HepG2 (cell line): ENCODE measurements around the gene IRS1. TPM values are rescaled to one million over a fixed set of nuclear protein-coding genes. Genes with fewer than 3 reads are reported as not detected.

Source experiments
- CHD4 ChIP-seq: fragments of 200-600 bp; sonication (generic); IDR thresholded peaks from 2 replicates; pipeline ENCODE4 v1.7.0; 2017; ENCODE audit warnings: mild to moderate bottlenecking, low read length, borderline replicate concordance
- HNF1B ChIP-seq: sonication (generic); formaldehyde crosslinking; IDR thresholded peaks from 2 replicates; pipeline ENCODE4 v1.5.1; 2020; ENCODE audit warnings: mild to moderate bottlenecking, moderate library complexity, missing genetic modification reagents
- HOXA5 ChIP-seq: sonication (generic); formaldehyde crosslinking; IDR thresholded peaks from 2 replicates; pipeline ENCODE4 v1.4.0; 2020; ENCODE audit warnings: missing genetic modification reagents
- MXD3 ChIP-seq: IDR thresholded peaks from 2 replicates; pipeline ENCODE4 v1.6.1; 2016; ENCODE audit warnings: mild to moderate bottlenecking, missing biosample characterization, missing genetic modification reagents
- MYNN ChIP-seq: sonication (generic); formaldehyde crosslinking; IDR thresholded peaks from 2 replicates; pipeline ENCODE4 v1.4.0; 2020; ENCODE audit warnings: mild to moderate bottlenecking, low read depth, missing genetic modification reagents
- SMAD9 ChIP-seq: sonication (generic); formaldehyde crosslinking; IDR thresholded peaks from 2 replicates; pipeline ENCODE4 v1.5.1; 2020; ENCODE audit warnings: mild to moderate bottlenecking, missing genetic modification reagents
- SP1 ChIP-seq, 2 experiments: fragments of 450-650 bp in 1 of 2; sonication (generic) in 1 of 2; formaldehyde crosslinking in 1 of 2; IDR thresholded peaks; 2 replicates each; pipeline versions ENCODE4 v1.4.0 to v1.6.1; 2016 to 2020; ENCODE audit warnings: missing genetic modification reagents in 1 of 2
- SUZ12 ChIP-seq: fragments of 150-350 bp; IDR thresholded peaks from 2 replicates; pipeline ENCODE4 v1.6.1; 2014; ENCODE audit warnings: low read depth, low read length
- TSC22D2 ChIP-seq: sonication (generic); formaldehyde crosslinking; IDR thresholded peaks from 2 replicates; pipeline ENCODE4 v1.5.1; 2020; ENCODE audit warnings: missing genetic modification reagents, mild to moderate bottlenecking, borderline replicate concordance
- USF2 ChIP-seq, 2 experiments: sonication (generic) in 1 of 2; formaldehyde crosslinking in 1 of 2; IDR thresholded peaks; 2 replicates each; pipeline versions ENCODE4 v1.5.1 to v1.6.1; 2011 to 2020; ENCODE audit warnings: borderline replicate concordance in 1 of 2, low read depth in 1 of 2, low read length in 1 of 2, mild to moderate bottlenecking in 1 of 2, missing genetic modification reagents in 1 of 2, moderate library complexity in 1 of 2
- YY1 ChIP-seq: IDR thresholded peaks from 2 replicates; pipeline ENCODE4 v1.6.1; 2011; ENCODE audit warnings: low read length, low read depth, moderate library complexity, mild to moderate bottlenecking; ENCODE audit not compliant: insufficient read depth, insufficient replicate concordance
- ZC3H4 ChIP-seq: sonication (generic); formaldehyde crosslinking; IDR thresholded peaks from 2 replicates; pipeline ENCODE4 v1.4.0; 2020; ENCODE audit warnings: missing genetic modification reagents, borderline replicate concordance
- ZMYM4 ChIP-seq: sonication (generic); formaldehyde crosslinking; IDR thresholded peaks from 2 replicates; pipeline ENCODE4 v1.8.1; 2023; ENCODE audit warnings: mild to moderate bottlenecking, missing genetic modification reagents
- ZNF143 ChIP-seq: sonication (generic); formaldehyde crosslinking; IDR thresholded peaks from 2 replicates; pipeline ENCODE4 v1.4.0; 2020; ENCODE audit warnings: missing genetic modification reagents
- ZNF512B ChIP-seq: sonication (generic); formaldehyde crosslinking; IDR thresholded peaks from 2 replicates; pipeline ENCODE4 v1.5.1; 2020; ENCODE audit warnings: missing genetic modification reagents, mild to moderate bottlenecking, borderline replicate concordance
- ZNF556 ChIP-seq: sonication (generic); formaldehyde crosslinking; IDR thresholded peaks from 2 replicates; pipeline ENCODE4 v1.4.0; 2020; ENCODE audit warnings: mild to moderate bottlenecking, missing genetic modification reagents, borderline replicate concordance
- ZNF879 ChIP-seq: sonication (generic); formaldehyde crosslinking; IDR thresholded peaks from 2 replicates; pipeline ENCODE4 v1.8.1; 2023; ENCODE audit warnings: missing genetic modification reagents
- ZSCAN5A ChIP-seq: sonication (generic); formaldehyde crosslinking; IDR thresholded peaks from 2 replicates; pipeline ENCODE4 v1.8.0; 2022; ENCODE audit warnings: mild to moderate bottlenecking, missing genetic modification reagents, borderline replicate concordance
- polyA plus RNA-seq, 8 experiments: library from polyadenylated mRNA; depleted of rRNA in 3 of 8; stranded (reverse) in 7 of 8; unstranded in 1 of 8; fragments of >200 nt; fragmentation: Illumina TruSeq in 4 of 8; extraction: Trizol in 4 of 8; gene quantifications; 2 replicates each; pipeline versions ENCODE4 v1.2.1 to v1.2.3, GENCODE V29; 2011 to 2016; ENCODE audit warnings: low read depth in 4 of 8, missing spikeins in 1 of 8, mixed read lengths in 1 of 8; ENCODE audit not compliant: insufficient read depth in 1 of 8
- total RNA-seq, 5 experiments: library from RNA; depleted of rRNA; stranded (reverse); fragments of >200 nt; fragmentation: Illumina TruSeq; extraction: Trizol; gene quantifications; 2 replicates each; pipeline ENCODE4 v1.2.3, GENCODE V29; 2016; ENCODE audit warnings: low read depth in 1 of 5

Gene IRS1
- total and polyA plus RNA-seq, 2 of the 13 experiments (the other 11 are each of a cell fraction or from before 2014, with no cell fraction given), result 8.7 to 9.0 TPM

- TF ChIP-seq HNF1B (CRISPR knock-in tag) (peak; percentile 39), TSC22D2 (CRISPR knock-in tag) (0 out of 2 replicates have a peak, but pooled peaks have one; percentile 23), ZNF556 (no peak), SP1 (IDR thresholded peaks at IDR 0.05) (no peak), SP1 (CRISPR knock-in tag; IDR thresholded peaks at IDR 0.05) (peak; percentile 25; the same call in 1 of the 2 replicates), ZNF143 (CRISPR knock-in tag) (no peak), ZSCAN5A (CRISPR knock-in tag) (no peak), USF2 (IDR thresholded peaks at IDR 0.05; ENCODE audit: low read depth, low read length) (peak; percentile 48; the same call in 1 of the 2 replicates), USF2 (CRISPR knock-in tag; IDR thresholded peaks at IDR 0.05; ENCODE audit: borderline replicate concordance) (peak; percentile 55; the same call in 1 of the 2 replicates), SUZ12 (no peak), ZNF879 (CRISPR knock-in tag) (peak; percentile 72; the same call in 1 of the 2 replicates), ZMYM4 (CRISPR knock-in tag) (peak; percentile 31; the same call in 1 of the 2 replicates), ZC3H4 (CRISPR knock-in tag) (peak; percentile 72; the same call in 1 of the 2 replicates), MYNN (CRISPR knock-in tag) (peak; percentile 34; the same call in 1 of the 2 replicates), YY1 (peak; percentile 42), CHD4 (0 out of 2 replicates have a peak, but pooled peaks have one; percentile 52), HOXA5 (CRISPR knock-in tag) (0 out of 2 replicates have a peak, but pooled peaks have one; percentile 9), MXD3 (peak; percentile 44; the same call in 1 of the 2 replicates), SMAD9 (CRISPR knock-in tag) (no peak), ZNF512B (CRISPR knock-in tag) (no peak; the same call in 1 of the 2 replicates)
Measured at GRCh38 chr2:226800941-226801784, 1.5 kb upstream of the IRS1 start (continued).
